GM23338 (cell line): Measurements from ENCODE around the gene RGS19. TPM values are rescaled to one million over a fixed set of nuclear protein-coding genes. Genes with fewer than 3 reads are reported as not detected.

Experiments used
- ATAC-seq: fragments of 200-7000 bp; cut with Tn5 transposase; 3 replicates; pipeline ENCODE4 v1.9.1; 2020
- DNase-seq: peaks from one replicate; pipeline ENCODE4 v3.0.0-alpha.2; 2015; ENCODE audit warnings: low spot score
- H2AFZ ChIP-seq: fragments of 200-600 bp; sonication (generic); 2 replicates; pipeline ENCODE4 v1.8.0; 2016; ENCODE audit warnings: antibody characterized with exemption, mild to moderate bottlenecking, moderate library complexity
- H3F3A ChIP-seq: fragments of 200-600 bp; sonication (generic); replicated peaks from 2 replicates; pipeline ENCODE4 v1.8.0; 2017; ENCODE audit warnings: antibody characterized with exemption, mixed run types, low read depth
- H3K27ac ChIP-seq: fragments of 200-600 bp; sonication (generic); 2 replicates; pipeline ENCODE4 v1.6.1; 2016; ENCODE audit warnings: low read depth
- H3K27me3 ChIP-seq: fragments of 200-600 bp; sonication (generic); 2 replicates; pipeline ENCODE4 v1.8.0; 2016; ENCODE audit warnings: mild to moderate bottlenecking, mixed run types, moderate library complexity; ENCODE audit not compliant: insufficient read depth
- H3K36me3 ChIP-seq: fragments of 200-600 bp; sonication (generic); 2 replicates; pipeline ENCODE4 v1.8.0; 2016; ENCODE audit warnings: mild to moderate bottlenecking; ENCODE audit not compliant: insufficient read depth
- H3K4me1 ChIP-seq: fragments of 200-600 bp; sonication (generic); 2 replicates; pipeline ENCODE4 v1.8.0; 2016; ENCODE audit warnings: mild to moderate bottlenecking, moderate library complexity; ENCODE audit not compliant: insufficient read depth
- H3K4me2 ChIP-seq: fragments of 200-600 bp; sonication (generic); 2 replicates; pipeline ENCODE4 v1.7.1; 2017; ENCODE audit warnings: mixed run types
- H3K4me3 ChIP-seq: fragments of 200-600 bp; sonication (generic); 2 replicates; pipeline ENCODE4 v1.6.1; 2016; ENCODE audit warnings: mixed run types
- H3K79me2 ChIP-seq: fragments of 200-600 bp; sonication (generic); replicated peaks from 2 replicates; pipeline ENCODE4 v1.8.0; 2017; ENCODE audit warnings: mild to moderate bottlenecking; ENCODE audit not compliant: insufficient read depth
- H3K9me2 ChIP-seq: fragments of 200-600 bp; sonication (generic); 2 replicates; pipeline ENCODE4 v1.8.0; 2017; ENCODE audit not compliant: insufficient read depth
- H4K20me1 ChIP-seq: fragments of 200-600 bp; sonication (generic); replicated peaks from 2 replicates; pipeline ENCODE4 v1.8.0; 2017; ENCODE audit warnings: mild to moderate bottlenecking; ENCODE audit not compliant: insufficient read depth
- H3K27ac Mint-ChIP-seq: 2 replicates; pipeline ENCODE4 v1.8.0; 2020; ENCODE audit warnings: inconsistent platforms, mild to moderate bottlenecking, moderate library complexity, mixed read lengths
- H3K27me3 Mint-ChIP-seq: 3 replicates; pipeline ENCODE4 v1.8.0; 2022; ENCODE audit warnings: low read depth, mild to moderate bottlenecking, moderate library complexity, mixed read lengths, inconsistent platforms; ENCODE audit not compliant: insufficient read depth, poor library complexity
- H3K36me3 Mint-ChIP-seq: 3 replicates; pipeline ENCODE4 v1.8.0; 2021; ENCODE audit warnings: low read depth, mild to moderate bottlenecking, inconsistent platforms, moderate library complexity, mixed read lengths
- H3K4me1 Mint-ChIP-seq: 3 replicates; pipeline ENCODE4 v1.8.0; 2020; ENCODE audit warnings: mild to moderate bottlenecking, inconsistent platforms, mixed read lengths
- H3K4me3 Mint-ChIP-seq: 3 replicates; pipeline ENCODE4 v1.8.0; 2021; ENCODE audit warnings: moderate library complexity, mild to moderate bottlenecking, inconsistent platforms, mixed read lengths
- H3K9me3 Mint-ChIP-seq: 3 replicates; pipeline ENCODE4 v1.8.0; 2020; ENCODE audit warnings: moderate library complexity, mild to moderate bottlenecking, inconsistent platforms, mixed read lengths
- CTCF ChIP-seq, 2 experiments: fragments of 200-600 bp in 1 of 2; sonication (generic) in 1 of 2; conservative IDR thresholded peaks; 2 replicates each; pipeline versions ENCODE4 v1.5.1 to v1.6.1; 2016 to 2017; ENCODE audit warnings: antibody characterized with exemption in 2 of 2, low read depth in 2 of 2, mild to moderate bottlenecking in 2 of 2, moderate library complexity in 1 of 2
- EZH2 ChIP-seq: fragments of 200-600 bp; sonication (generic); IDR thresholded peaks from one replicate; pipeline ENCODE4 v1.8.0; 2017; ENCODE audit warnings: antibody characterized with exemption, mild to moderate bottlenecking, low read depth; ENCODE audit not compliant: unreplicated experiment
- ZNF331 ChIP-seq: fragments of 250-450 bp; sonication (Bioruptor Pico); IDR thresholded peaks from 2 replicates; pipeline ENCODE4 v1.5.0; 2020; ENCODE audit warnings: low read depth, mild to moderate bottlenecking, moderate library complexity
- ZNF462 ChIP-seq: fragments of 250-450 bp; sonication (Bioruptor Pico); IDR thresholded peaks from 2 replicates; pipeline ENCODE4 v1.5.0; 2020; ENCODE audit warnings: mild to moderate bottlenecking, moderate library complexity
- polyA plus RNA-seq: library from polyadenylated mRNA; unstranded; fragments of >200 nt; fragmentation: Nextera tagmentation; extraction: Ambion mirVana; gene quantifications from 2 replicates; pipeline ENCODE4 v1.2.1, GENCODE V29; 2016
- total RNA-seq: library from RNA; depleted of rRNA; stranded (reverse); fragments of >200 nt; shearing (Covaris generic); gene quantifications from 2 replicates; pipeline ENCODE4 v1.2.3, GENCODE V29; 2014

Gene RGS19
- total and polyA plus RNA-seq, 2 experiments from 2014 or later, result 13.1 to 19.7 TPM

DNA sequence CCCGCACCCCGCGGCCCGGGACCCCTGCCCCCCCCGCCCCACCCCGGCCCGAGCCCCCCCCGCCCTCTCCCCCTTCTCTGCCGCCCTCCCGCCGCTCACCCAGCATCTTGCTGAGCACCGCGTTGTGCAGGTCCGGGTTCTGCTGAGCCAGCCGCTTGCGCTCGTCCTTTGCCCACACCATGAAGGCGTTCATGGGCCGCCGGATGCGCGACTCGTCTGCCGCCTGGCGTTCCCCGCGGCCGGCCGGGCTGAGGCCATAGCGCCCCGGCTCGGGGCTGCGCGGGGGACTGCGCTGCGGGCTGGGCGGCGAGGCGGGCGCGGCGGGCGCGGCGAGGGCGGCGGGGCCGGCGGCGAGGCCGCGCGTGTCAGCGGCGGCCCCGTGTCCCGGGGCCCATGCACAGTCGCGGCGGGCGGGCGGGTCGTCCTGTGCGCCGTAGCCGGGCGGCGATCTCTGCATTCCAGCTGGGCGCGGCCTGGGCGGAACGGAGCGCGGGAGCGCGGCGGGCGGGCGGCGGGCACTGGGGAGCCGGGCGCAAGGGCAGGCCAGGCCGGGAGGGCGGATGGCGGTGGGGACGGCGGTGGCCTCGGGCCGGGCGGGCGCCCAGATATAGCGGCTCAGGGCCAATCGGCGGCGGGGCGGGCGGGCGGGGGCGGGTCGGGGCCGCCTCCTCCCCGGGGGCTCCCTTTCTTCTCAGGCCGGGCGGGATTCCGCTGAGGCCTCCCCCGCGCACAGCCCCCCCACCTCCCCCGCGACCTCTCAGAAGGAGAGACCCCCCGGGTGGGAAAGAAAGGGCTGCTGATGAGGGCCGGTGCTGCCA lies 30.0 kb downstream of the RGS19 start, which contains the start of gene SOX18:
Gene SOX18 (minus strand): TSS at position 580 of the 818 bp plus-strand sequence. CDS start 123 bp downstream, at position 457.
- no peaks in the 10 kb centered on the region for H3K9me3 Mint-ChIP-seq
- ATAC-seq (peak; percentile 9), DNase-seq (peak; percentile 76)
- Histone ChIP-seq H3F3A (0 out of 2 replicates have a peak, but pooled peaks cover 10% of the 10 kb centered on the region), H4K20me1 (no peaks in the 10 kb centered on the region), H3K4me3 (peak within 1 kb of the TSS; percentile 53), H2AFZ (no peak within 1 kb of the TSS), H3K4me2 (peak within 1 kb of the TSS; percentile 76; the same call in 1 of the 2 replicates), H3K27me3 (peaks cover 62% of the 10 kb centered on the region), H3K79me2 (no peaks in the 10 kb centered on the region), H3K36me3 (no peaks in the 10 kb centered on the region), H3K27ac (no peak within 1 kb of the TSS), H3K4me1 (peaks cover 16% of the 10 kb centered on the region), H3K9me2 (no peaks in the 10 kb centered on the region)
- no peak within 1 kb of the TSS for H3K27ac Mint-ChIP-seq
- TF ChIP-seq EZH2 (no peak), CTCF (conservative IDR thresholded peaks at IDR 0.05; ENCODE audit: low read depth in 2 of 2) (0 out of 4 replicates have a peak, but pooled peaks of 1 of the 2 experiments have one; percentile 6)
- H3K4me3 Mint-ChIP-seq, result peak within 1 kb of the TSS; percentile 54
- H3K4me1 Mint-ChIP-seq, result peaks cover 25% of the 10 kb centered on the region
- peaks cover 68% of the 10 kb centered on the region for H3K27me3 Mint-ChIP-seq
- no peaks in the 10 kb centered on the region for H3K36me3 Mint-ChIP-seq

DNA sequence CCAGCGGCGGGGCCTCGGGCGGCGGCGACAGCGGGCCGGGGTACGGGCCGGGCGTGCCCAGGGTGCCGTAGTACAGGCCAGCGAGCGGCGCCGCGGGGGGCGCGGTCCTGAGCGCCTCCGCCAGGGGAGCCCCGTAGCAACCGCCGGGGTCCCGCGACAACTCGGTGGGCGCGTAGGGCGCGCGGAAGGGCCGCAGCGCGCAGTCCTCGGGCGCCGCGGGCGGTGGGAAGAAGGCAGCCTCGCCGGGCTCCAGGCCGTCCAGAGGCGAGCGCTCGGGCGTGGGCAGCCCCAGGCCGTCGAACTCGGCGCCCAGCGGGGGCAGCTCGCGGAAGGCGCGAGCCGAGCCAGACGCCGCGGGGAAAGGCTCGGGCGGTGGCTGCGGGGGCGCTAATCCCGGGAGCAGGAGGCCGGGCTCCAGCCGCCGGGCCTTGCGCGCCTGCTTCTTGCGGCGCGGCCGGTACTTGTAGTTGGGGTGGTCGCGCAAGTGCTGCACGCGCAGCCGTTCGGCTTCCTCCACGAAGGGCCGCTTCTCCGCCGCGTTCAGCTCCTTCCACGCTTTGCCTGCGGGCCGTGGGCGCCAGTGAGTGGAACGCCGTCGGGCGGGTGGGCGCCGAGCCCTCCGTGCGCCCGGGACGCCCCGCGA lies 30.8 kb downstream of the RGS19 start:
- peaks cover 69% of the 10 kb centered on the region for H3K27me3 ChIP-seq
- Mint-ChIP-seq H3K27ac (no peak overlapping the region), H3K4me1 (peaks cover 20% of the 10 kb centered on the region)

GRCh38 chr20:64047968-64048401 lies 31.3 kb downstream of the RGS19 start:
- peaks cover 16% of the 10 kb centered on the region for H3K4me1 Mint-ChIP-seq
- peaks cover 75% of the 10 kb centered on the region for H3K27me3 ChIP-seq
- no peaks in the 10 kb centered on the region for H3K9me2 ChIP-seq
- TF ChIP-seq ZNF462 (CRISPR knock-in tag) (no peak), EZH2 (peak; percentile 85)
- peak; percentile 66 for DNase-seq
- peaks cover 13% of the 10 kb centered on the region for H3K4me1 ChIP-seq
- peak overlapping the region; percentile 95 for H2AFZ ChIP-seq
- no peaks in the 10 kb centered on the region for H3K36me3 ChIP-seq
- peaks cover 70% of the 10 kb centered on the region for H3K27me3 Mint-ChIP-seq
- peak overlapping the region; percentile 52; the same call in 2 of the 3 replicates for H3K4me3 Mint-ChIP-seq
- H3K4me2 ChIP-seq, result peak overlapping the region; percentile 76
- no peak overlapping the region for H3K27ac ChIP-seq
- peak overlapping the region; percentile 53 for H3K4me3 ChIP-seq
- peak; percentile 46 for ATAC-seq
- H3F3A ChIP-seq, result 0 out of 2 replicates have a peak, but pooled peaks cover 10% of the 10 kb centered on the region
- H3K79me2 ChIP-seq, result no peaks in the 10 kb centered on the region
- no peaks in the 10 kb centered on the region; the same call in 2 of the 3 replicates for H3K36me3 Mint-ChIP-seq
- no peaks in the 10 kb centered on the region for H4K20me1 ChIP-seq
- H3K27ac Mint-ChIP-seq, result no peak overlapping the region
- no peaks in the 10 kb centered on the region for H3K9me3 Mint-ChIP-seq

More for the DNA sequence above, 30.8 kb downstream of the RGS19 start:
- peak; percentile 20 for ATAC-seq
- Histone ChIP-seq H2AFZ (peak overlapping the region; percentile 95; the same call in 1 of the 2 replicates), H3K4me1 (peaks cover 13% of the 10 kb centered on the region), H3K9me2 (no peaks in the 10 kb centered on the region), H3K79me2 (no peaks in the 10 kb centered on the region), H3K36me3 (no peaks in the 10 kb centered on the region), H3K4me3 (peak overlapping the region; percentile 53), H3K27ac (no peak overlapping the region), H3K4me2 (peak overlapping the region; percentile 76), H4K20me1 (no peaks in the 10 kb centered on the region), H3F3A (0 out of 2 replicates have a peak, but pooled peaks cover 10% of the 10 kb centered on the region)
- no peaks in the 10 kb centered on the region; the same call in 2 of the 3 replicates for H3K36me3 Mint-ChIP-seq
- no peak overlapping the region for H3K4me3 Mint-ChIP-seq
- DNase-seq, result peak; percentile 58
- peaks cover 70% of the 10 kb centered on the region for H3K27me3 Mint-ChIP-seq
- no peak for TF ChIP-seq ZNF331 (CRISPR knock-in tag)
- TF ChIP-seq EZH2, result peak; percentile 48
- no peaks in the 10 kb centered on the region for H3K9me3 Mint-ChIP-seq
